Measurements from ENCODE around the gene EPB41L3.

Gene EPB41L3

DNA sequence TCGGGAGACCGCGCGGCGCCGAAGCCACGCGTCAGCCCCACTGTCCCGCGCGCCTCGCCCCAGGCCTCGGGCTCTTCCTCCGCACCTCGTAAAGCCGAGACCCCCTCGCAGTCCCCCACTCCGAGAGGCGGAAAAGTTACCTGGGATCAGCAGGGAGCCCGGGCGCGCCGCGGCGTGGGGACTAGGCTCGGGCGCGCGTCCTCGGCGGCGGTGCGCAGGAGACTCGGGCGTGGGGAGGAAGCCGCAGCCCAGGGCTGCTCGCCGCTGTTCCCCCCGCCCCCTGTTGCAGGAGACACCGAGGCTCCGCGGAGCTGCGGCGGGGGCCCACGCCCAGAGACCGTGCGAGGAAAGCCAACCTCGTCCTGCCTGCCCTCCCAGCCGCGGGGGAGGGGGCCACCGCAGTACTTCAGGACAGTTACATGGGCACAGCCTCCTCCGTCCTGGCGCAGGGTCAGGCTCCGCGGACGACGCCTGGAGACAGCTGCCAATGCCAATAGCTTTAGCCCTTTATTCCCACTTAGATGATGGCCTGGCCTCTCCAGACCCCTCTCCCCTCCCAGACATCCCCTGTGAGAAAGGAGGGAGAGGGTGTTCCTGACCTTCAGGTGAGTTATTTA is at the start of gene EPB41L3:
TSS of gene EPB41L3 (minus strand) at position 225 of the 617 bp plus-strand sequence. CDS start 54,814 bp downstream, outside the sequence.
- DNase-seq, result peak in 1 of 2 experiments; percentile 31

DNA sequence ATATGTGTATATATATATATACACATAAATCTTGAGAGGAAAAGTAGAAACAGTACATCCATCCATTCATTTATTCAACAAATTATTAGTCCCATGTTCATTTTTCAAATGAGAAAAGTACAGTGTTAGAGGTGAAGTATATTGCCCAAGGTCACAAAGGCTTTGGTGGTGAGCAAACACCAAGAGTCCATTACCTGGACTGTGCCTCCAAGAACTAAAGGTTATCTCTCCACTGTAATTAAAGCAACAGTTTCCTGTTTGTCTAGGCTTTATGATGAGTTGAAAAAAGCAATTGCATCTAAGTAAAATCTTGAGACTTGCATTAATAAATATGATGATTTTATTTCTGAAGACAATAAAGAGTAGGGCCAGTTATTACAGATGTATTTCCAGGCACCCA is 44.7 kb upstream of the EPB41L3 start:
- DNase-seq, result no peak

DNA sequence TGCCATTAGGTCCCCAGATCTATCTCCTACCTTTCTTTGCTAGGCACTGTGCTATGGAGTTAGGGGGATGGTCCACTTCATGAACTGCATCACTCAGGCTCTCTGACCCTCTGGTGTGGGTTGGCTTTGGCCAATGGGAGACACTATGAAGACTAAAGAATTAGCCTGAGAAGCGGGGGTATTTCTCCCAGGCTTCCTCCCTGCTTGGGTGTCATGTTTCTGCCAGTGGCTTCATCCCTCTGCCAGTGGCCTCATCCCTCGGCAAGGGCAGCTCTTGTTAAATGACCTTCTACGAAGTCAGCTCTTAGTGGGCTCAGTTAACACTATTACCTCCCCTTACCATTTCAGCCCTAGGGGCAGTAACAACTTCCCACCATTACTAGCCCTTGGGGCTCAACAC is 41.9 kb upstream of the EPB41L3 start:
- no peak for DNase-seq

DNA sequence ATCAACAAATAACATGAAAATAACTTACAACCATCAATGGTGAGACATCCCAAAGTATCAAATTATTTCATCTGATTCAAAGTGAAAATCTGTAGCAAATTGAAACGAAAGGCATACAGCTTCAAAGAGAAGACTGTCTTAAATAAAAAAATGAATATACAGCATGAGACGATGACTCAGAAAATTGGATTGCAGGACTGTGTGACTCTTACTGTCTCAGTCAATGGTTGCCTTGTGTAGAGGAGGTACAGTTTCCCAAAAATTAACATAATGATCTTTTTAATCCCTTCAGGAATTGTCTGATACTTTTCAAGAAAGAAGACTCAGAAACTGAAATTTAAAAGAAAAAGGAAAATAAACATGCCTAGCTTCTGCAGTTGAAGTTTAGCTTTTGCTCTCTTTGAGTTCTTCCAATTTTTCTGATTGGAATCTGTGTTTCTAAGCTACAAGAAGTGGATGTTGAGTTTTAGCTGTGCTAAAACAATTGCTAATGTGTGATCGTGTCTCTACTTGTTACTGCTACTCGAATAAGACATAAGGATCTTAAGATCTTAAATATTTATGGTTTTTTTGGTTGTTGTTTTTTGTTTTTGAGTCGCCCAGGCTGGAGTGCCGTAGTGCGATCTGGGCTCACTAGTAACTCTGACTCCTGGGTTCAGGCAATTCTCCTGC is 41.1 kb upstream of the EPB41L3 start:
- DNase-seq, result no peak

DNA sequence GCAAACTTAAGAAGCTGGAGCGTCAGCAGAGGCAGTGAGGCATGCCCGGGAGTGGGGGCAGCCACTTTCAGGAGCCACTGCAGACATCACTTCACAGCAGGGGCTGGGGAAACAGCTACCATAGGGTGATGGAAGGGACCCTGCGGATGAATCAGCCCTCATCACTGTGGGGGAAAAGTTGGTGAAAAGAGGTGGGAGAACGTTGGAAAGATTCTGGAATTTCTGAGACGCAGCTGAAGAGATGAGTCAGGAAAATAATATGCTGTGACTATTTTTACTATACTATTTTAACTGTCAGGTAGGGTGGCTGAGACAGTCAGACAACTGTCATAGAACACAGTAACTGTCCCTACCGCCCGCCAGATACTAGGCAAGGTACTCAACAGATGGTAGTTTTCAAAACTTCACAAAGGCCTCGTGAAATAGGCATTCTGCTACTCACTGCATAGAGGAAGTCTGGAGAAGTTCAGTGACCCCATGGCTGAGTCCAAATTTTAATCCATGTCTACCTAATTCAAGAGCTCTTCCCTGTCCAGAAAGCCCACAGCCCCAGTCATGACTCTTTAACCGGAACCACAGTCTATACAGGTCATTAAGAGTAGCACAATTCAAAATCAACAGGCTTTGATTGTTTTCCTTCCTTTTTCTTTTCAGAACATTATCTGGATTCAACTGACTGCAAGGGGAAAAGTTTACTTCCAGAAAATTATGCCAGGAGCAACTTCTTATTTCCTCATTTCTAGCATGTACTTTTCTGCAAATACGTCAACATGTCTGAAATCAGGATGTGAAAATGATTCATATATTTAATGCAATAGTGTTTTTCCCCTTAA is 39.3 kb upstream of the EPB41L3 start:
- DNase-seq, result no peak

DNA sequence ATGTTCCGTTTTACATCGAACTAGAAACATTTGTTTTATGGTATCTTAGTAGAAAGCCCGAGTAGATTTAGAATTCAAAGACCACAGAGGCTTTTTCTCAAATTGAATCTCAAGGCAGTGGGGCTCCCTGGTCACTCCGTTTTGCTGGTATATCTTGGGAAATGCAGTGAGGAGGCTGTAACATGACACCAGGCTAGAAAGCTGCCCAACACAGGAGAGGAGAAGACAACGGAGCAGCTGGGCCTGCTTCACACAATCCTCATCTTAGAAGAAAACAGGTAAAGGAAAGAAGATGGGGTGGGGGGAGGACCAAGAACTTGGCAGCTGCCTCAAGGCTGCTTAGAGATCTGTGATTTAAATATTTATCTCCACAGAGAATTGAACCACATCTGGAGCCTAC is 38.3 kb upstream of the EPB41L3 start:
- DNase-seq, result no peak

DNA sequence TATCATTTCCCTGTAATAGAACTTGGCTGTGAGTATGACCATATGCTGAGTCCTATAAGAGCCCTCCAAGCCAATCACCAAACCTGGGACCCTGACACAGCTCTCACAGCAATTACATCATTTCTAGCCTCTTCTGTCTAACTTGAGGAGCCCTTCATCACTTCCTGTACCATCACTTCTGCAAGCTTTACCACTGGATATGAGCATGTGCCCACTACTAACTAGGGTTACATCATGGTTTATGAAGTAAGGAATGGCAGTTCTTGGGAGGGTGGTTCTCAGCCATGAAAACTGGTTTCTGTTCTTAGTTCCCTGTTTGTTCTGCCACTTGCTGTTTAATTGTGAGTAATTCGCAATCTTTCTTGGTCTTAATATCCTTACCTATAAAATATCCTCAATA is 31.0 kb upstream of the EPB41L3 start:
- DNase-seq, result no peak

DNA sequence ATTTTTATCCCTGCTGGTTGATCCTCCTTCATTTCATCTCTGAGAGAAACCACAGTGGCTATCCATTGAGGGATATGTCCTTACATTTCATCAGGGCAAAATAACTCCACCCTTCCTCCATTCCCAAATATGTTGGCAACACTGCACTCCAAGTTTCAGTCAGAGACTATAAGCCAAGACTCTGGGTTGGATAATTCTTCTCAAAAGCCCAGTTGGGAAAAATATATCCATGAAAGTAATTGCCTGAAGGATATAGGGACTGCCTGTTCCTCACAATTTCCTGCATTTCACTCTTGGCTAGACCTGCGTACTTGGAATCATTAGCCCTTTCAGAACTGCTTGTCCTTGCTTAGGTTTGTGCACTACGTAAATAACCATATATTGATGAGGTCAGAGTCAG is 27.9 kb upstream of the EPB41L3 start:
- no peak for DNase-seq

DNA sequence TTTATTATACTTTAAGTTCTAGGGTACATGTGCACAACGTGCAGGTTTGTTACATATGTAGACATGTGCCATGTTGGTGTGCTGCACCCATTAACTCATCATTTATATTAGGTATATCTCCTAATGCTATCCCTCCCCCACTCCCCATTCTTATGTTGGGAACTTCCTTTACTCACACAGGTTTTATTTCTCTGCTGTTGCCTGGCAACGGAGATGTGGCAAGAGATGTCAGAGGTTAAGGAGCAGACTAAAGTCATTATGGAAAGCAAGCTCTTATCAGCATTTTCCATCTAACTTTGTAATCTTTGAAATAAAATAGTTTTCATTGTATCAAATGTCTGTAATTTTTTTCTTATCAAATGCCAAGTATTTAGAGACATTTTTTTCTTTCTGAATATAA is 26.8 kb upstream of the EPB41L3 start:
- DNase-seq, result peak; percentile 62 to 69

DNA sequence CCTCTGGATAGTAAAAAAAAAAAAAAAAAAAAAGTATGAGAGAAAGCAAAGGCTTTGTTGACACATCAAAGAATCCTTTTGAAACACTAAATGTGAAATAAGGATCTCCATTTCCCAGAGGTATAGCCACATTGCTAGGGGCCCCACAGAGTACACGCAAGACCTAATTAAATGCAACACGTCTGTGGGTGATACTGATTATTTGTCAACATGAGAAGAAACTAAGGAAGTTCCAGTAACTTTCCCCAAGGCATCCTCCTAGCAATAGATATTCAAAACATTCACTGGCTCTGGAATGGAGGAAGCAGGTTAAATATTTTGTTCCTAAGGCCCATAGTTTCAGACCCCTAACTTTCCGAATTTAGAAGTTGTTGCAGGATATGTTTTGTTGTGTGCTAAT is 24.6 kb upstream of the EPB41L3 start:
- no peak for DNase-seq

DNA sequence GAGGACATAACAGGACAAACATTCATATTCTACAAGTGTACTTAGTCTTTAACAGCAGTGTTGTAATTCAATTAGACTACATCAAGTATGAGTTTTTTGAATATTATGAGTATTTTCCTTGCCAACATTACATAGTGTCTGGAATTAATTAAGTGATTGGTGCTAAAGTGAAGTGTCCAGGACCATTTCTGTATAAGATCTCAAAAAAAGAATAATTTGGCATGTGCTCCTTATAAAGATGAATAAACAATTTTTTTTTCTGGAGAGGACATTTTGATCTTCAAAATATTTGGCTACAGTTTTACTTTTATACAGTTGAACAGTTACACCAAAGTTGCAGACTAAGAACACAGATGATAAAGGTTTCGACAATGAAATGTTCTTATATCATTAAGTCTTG is 15.1 kb upstream of the EPB41L3 start:
- DNase-seq, result no peak

DNA sequence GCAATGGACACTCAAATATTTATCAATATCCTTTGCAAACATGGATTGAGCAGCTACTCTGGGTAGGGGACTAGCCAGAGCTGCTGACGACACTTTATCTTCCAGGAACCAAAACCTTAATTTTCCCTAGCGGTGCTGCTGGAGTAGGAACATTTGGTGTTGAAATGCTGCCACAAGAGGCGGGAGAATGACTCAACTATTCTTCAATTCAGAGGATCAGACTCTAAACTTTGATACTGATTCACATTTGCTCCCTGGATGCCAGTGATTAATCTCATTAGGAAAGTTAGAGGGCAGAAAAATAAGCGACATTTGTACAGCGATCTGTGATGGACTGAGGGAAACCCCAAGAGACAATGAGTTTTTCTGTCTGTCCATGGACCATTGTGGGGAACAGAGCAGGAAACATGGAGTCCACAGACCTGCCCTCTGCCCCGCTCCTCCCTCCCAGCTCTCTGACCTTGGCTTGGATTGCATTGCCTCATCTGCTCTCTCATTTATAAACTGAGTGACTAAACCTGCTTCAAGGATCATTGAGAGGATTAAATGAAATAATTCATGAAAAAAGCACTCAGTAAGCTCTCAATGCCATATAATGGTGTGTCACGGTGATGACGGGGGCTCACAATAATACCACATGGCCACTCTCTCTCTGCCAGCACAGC is 12.6 kb upstream of the EPB41L3 start:
- no peak for DNase-seq

DNA sequence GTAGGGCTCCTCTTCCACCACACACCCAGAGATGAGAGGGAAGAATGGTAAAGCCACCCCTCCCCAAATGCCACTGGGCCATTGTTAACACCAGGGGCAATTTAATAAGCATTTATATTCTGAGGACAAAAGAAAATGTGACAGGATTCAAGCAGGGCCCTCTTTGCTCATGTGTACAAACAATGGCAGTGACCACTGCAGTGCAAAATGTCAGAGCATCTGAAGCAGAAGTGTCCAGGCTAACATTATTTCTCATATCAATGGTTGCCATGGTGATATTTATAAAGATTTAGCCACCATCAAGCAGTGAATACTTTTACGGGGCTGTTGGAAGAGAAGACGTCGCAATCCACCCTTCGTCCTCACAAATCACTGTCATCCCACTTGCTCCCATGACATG is 10.8 kb upstream of the EPB41L3 start:
- no peak for DNase-seq

DNA sequence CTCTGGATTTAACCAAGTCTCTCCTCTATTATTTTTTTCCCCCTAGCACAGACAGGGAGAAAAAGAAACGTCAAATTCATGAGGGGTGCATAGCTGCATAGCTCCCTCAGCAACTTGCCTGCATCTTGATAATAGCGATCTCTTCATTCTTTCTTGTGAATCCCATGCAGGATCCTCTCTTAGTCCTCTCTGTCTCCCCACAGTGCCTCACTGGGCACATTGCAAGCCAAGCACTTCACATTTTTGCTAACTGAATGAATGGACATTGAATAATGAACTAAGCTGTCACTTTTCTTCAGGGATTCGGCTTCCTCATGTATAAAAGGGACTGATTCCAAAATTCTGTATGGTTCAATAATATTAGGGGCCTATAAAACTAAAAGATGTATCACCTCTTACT is 2.9 kb upstream of the EPB41L3 start:
- peak in 1 of 2 experiments; percentile 21 for DNase-seq

DNA sequence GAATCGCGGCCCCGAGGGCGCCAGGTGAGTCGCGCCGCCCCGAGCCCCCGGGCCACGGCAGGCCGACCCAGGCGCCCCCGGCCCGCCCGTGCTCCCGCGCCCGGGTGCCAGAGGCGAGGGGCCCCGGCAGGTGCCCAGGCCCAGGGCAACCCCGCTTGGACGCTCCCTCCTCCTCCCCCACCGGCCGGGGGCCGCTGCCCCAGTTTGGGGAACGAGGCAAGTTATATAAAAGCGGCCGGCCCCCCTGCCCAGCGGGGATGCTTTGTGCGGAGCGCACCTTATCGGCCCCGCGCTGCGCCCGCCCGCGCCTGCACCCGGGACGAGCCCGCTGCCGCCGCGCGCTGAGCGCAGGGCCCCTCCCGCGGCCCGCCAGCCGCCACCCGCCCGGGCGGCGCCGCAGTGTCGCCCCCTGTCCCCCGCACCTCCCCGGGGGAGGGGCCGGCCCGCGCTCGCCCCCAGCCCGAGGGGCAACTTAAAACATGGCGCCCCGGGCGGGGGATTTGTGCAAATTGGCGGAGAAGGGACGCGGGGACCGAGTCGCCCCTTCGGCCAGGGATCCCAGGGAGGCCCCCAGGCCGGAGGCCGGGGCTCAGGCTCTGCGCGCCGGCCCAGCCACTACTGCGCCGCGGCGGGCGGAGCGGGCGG is 639 bp downstream of the EPB41L3 start:
- DNase-seq, result peak; percentile 2 to 35

DNA sequence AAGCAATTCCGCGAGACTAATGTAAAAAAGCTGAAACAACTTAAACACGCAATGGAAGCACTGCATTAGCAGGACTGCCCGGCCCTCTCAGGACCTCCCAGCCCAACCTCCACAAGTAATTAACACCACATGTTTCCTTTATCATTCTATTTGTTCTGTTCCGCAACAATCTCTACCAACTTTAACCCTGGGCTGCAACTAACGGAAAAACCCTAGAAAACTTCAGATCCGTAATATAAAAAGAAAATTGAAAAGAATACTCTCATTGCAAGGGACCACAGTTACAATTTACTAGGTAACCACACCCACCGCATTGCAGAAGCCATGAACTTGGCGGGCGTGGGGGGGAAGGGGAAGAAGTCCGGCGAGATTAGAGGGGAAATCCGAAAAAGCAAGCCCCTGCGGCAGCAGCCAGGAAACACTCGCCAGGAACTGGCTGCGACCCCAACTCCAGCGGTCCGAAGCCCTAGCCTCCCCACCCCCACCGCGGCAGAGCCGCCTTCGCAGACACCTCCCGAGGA is 1.2 kb downstream of the EPB41L3 start:
- peak in 1 of 2 experiments; percentile 30 for DNase-seq

DNA sequence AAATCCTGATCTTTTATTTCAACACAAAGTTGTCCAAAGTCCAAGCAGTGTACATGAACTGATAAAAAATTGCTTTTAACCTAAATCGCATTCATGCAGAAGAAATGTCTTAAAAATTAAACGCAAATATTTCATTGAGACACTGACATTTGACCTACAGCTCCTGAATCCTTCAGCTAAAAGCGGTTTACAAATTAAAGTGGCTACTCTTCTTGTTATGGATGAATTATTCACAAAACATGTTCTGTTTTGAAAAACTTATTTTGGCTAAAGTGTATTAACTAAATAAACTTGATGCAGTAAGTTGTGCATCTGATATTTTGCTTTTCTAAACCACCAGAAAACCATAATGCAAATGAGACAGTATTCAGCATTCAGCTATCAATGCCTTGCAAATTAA is 2.2 kb downstream of the EPB41L3 start:
- DNase-seq, result no peak

DNA sequence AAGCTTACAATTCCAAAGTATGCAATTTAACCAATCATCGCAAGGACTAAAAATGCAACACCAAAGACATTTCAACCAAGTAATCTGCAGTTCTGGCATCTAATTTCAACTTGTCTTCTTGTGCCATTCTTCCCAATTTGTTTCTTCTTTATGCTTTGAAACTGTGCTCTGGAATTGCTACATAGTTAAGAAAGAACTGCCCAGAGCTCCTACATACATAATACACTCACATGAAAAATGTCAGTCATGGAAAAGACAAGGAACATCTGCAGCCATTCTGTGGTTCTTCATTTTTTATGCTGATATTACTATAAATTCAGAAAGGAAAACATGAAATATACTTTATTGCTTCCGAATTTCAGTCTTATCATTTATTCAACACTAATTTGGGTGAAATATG is 4.4 kb downstream of the EPB41L3 start:
- DNase-seq, result no peak

DNA sequence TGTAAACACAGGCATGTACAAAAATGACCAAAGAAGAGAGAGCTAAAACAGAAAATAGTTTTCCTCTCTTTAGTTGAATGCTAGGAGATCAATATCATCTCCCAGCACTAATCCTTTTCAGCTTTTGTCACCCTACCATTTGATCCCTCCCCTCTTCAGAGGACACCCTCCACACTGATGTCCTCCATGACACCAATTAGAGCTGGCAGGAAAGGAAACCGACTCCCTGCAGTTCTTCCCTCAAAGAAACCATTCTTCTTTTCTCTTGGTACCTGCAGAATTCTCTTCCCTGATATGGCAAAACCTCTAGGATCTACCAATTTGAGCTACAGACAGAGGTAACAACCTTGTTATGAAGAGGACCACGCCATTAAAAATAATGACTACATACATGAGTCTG is 5.3 kb downstream of the EPB41L3 start:
- DNase-seq, result no peak

DNA sequence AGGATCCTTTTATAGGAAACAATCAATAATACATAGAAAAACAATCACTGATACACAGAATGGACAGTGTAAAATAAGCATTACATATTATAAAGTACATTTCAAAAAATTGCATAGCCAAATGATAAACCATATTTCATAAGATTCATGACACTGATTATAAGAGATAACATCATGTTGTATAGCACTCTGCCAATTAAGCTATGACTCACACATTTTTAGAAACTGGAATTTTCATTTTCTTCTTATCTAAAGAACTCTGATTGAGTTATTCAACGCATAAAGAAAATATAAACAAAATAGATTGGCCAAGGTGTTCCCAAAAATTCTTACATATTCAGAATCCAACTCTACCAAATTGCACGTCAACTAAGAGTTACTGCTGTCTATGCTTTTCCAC is 5.9 kb downstream of the EPB41L3 start:
- DNase-seq, result no peak

DNA sequence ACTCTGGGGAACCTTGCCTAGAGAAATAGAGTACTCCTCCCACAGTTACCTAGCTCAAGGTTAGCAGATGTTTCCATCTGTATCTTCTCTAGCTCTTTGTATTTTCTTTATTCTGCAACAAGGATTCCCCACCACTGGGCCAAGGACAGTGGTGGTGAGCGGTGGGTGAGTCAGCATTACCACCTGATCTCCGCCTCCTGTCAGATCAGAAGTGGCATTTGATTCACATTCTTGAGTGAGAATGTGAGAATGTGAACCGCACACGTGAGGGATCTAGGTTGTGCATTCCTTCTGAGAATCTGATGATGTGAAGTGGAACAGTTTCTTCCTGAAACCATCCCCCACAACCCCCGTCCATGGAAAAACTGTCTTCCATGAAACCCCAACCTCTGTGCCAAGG is 9.0 kb downstream of the EPB41L3 start:
- no peak for DNase-seq

DNA sequence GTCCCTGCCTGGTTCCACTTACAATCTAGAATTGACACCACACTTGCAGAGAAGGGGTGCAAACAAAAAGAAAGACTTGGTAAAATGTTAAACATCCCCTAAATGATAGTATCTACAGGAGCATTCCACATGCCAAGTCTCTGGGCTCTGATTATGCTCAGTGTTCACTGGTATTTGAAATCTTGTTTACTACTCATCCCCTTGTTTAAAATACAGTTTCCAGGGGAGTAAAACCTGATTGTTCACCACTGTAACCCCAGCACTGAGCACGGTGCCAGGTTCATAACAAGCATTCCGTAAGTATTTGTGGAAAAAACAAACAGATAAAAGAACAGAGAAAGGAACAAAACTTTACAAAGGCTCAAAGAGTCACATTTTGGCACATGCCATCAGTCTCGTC is 11.7 kb downstream of the EPB41L3 start:
- DNase-seq, result no peak

All from NCI-H526 (cell line).